Measurements from ENCODE around the gene KRTCAP2. TPM values are rescaled to one million over a fixed set of nuclear protein-coding genes. Genes with fewer than 3 reads are reported as not detected.

The KRTCAP2 gene
- total and polyA plus RNA-seq, 10 of the 15 experiments (the other 5 are each of a cell fraction or from before 2014, with no cell fraction given), result 61.3 to 238 (median 141) TPM

- peak; percentile 28 for TF ChIP-seq BCL3 (IDR thresholded peaks at IDR 0.05; ENCODE audit: borderline replicate concordance, insufficient read depth, low read depth, low read length, poor library complexity, severe bottlenecking)
- no peak for TF ChIP-seq RBBP5 (conservative IDR thresholded peaks at IDR 0.05)
- peak; percentile 19; the same call in 1 of the 2 replicates for TF ChIP-seq SMARCA5 (IDR thresholded peaks at IDR 0.05)
- TF ChIP-seq E4F1 (IDR thresholded peaks at IDR 0.05; ENCODE audit: borderline replicate concordance, partially characterized antibody), result peak; percentile 34
- no peak for TF ChIP-seq BRCA1 (IDR thresholded peaks at IDR 0.05; ENCODE audit: low read depth, low read length)
- no peak for TF ChIP-seq STAT1 (conservative IDR thresholded peaks at IDR 0.05)
- no peak for TF ChIP-seq PAX8 (IDR thresholded peaks at IDR 0.05)
- TF ChIP-seq PML (IDR thresholded peaks at IDR 0.05; ENCODE audit: low read length), result peak; percentile 94
- no peak for TF ChIP-seq EP300 (IDR thresholded peaks at IDR 0.05; ENCODE audit: borderline replicate concordance in 1 of 2, control insufficient read depth in 1 of 2, low read depth in 2 of 2, low read length in 2 of 2)
- no peak; the same call in 1 of the 2 replicates for TF ChIP-seq MXI1 (IDR thresholded peaks at IDR 0.05; ENCODE audit: low read depth, low read length)
- TF ChIP-seq NFIC (IDR thresholded peaks at IDR 0.05; ENCODE audit: low read depth, low read length), result no peak
- TF ChIP-seq MAX (IDR thresholded peaks at IDR 0.05; ENCODE audit: low read depth, low read length), result peak; percentile 12; the same call in 1 of the 2 replicates
- TF ChIP-seq ASH2L (IDR thresholded peaks at IDR 0.05; ENCODE audit: borderline replicate concordance, low read depth), result no peak
- no peak for TF ChIP-seq WRNIP1 (IDR thresholded peaks at IDR 0.05; ENCODE audit: borderline replicate concordance, low read depth, low read length)
- TF ChIP-seq ATF2 (IDR thresholded peaks at IDR 0.05; ENCODE audit: low read length), result no peak
- peak; percentile 13 to 95 for TF ChIP-seq EGR1 (IDR thresholded peaks at IDR 0.05; ENCODE audit: borderline replicate concordance in 1 of 2, low read depth in 2 of 2, low read length in 2 of 2)
- TF ChIP-seq USF1 (IDR thresholded peaks at IDR 0.05; ENCODE audit: borderline replicate concordance, extremely low read length, insufficient read depth, low read depth, low read length), result no peak
- TF ChIP-seq ZNF592 (IDR thresholded peaks at IDR 0.05), result no peak
Observed at GRCh38 chr1:155135415-155136028, 37.6 kb downstream of the KRTCAP2 start, which contains the start of gene SLC50A1 (continued).

Measured in GM12878 (cell line).